ENCODE data around the gene MFRP. TPM values are rescaled to one million over a fixed set of nuclear protein-coding genes. Genes with fewer than 3 reads are reported as not detected.

The MFRP gene
- total RNA-seq, 1 donor from 2014 or later = not detected

- Mint-ChIP-seq H3K27ac (ENCODE audit: unreplicated experiment) (no peak overlapping the region), H3K4me3 (ENCODE audit: unreplicated experiment) (no peak overlapping the region), H3K36me3 (ENCODE audit: unreplicated experiment) (no peaks in the 10 kb centered on the region), H3K27me3 (ENCODE audit: unreplicated experiment) (peaks cover 29% of the 10 kb centered on the region), H3K9me3 (ENCODE audit: unreplicated experiment) (no peaks in the 10 kb centered on the region), H3K4me1 (ENCODE audit: unreplicated experiment) (peaks cover 8% of the 10 kb centered on the region)
- TF ChIP-seq CTCF (IDR thresholded peaks at IDR 0.05) = no peak
- no peak for DNase-seq (ENCODE audit: extremely low spot score, unreplicated experiment)
Measured at GRCh38 chr11:119355091-119355843, 8.8 kb upstream of the MFRP start.

GRCh38 chr11:119352857-119353260 lies 6.4 kb upstream of the MFRP start:
- TF ChIP-seq CTCF (IDR thresholded peaks at IDR 0.05) = no peak
- Mint-ChIP-seq H3K4me1 (ENCODE audit: unreplicated experiment) (peaks cover 8% of the 10 kb centered on the region), H3K27ac (ENCODE audit: unreplicated experiment) (no peak overlapping the region), H3K9me3 (ENCODE audit: unreplicated experiment) (no peaks in the 10 kb centered on the region), H3K36me3 (ENCODE audit: unreplicated experiment) (no peaks in the 10 kb centered on the region), H3K27me3 (ENCODE audit: unreplicated experiment) (peaks cover 33% of the 10 kb centered on the region), H3K4me3 (ENCODE audit: unreplicated experiment) (no peak overlapping the region)
- DNase-seq (ENCODE audit: extremely low spot score, unreplicated experiment) = no peak

- DNase-seq (ENCODE audit: extremely low spot score, unreplicated experiment) = no peak
- H3K4me3 Mint-ChIP-seq (ENCODE audit: unreplicated experiment) = no peak overlapping the region
- peaks cover 3% of the 10 kb centered on the region for H3K4me1 Mint-ChIP-seq (ENCODE audit: unreplicated experiment)
- no peaks in the 10 kb centered on the region for H3K36me3 Mint-ChIP-seq (ENCODE audit: unreplicated experiment)
- H3K9me3 Mint-ChIP-seq (ENCODE audit: unreplicated experiment) = no peaks in the 10 kb centered on the region
- TF ChIP-seq CTCF (IDR thresholded peaks at IDR 0.05) = no peak
- H3K27me3 Mint-ChIP-seq (ENCODE audit: unreplicated experiment) = peaks cover 41% of the 10 kb centered on the region
- no peak overlapping the region for H3K27ac Mint-ChIP-seq (ENCODE audit: unreplicated experiment)
Measured at GRCh38 chr11:119351232-119351631, 4.7 kb upstream of the MFRP start.

GRCh38 chr11:119350302-119350701 lies 3.8 kb upstream of the MFRP start:
- no peaks in the 10 kb centered on the region for H3K36me3 Mint-ChIP-seq (ENCODE audit: unreplicated experiment)
- no peak overlapping the region for H3K4me3 Mint-ChIP-seq (ENCODE audit: unreplicated experiment)
- peaks cover 44% of the 10 kb centered on the region for H3K27me3 Mint-ChIP-seq (ENCODE audit: unreplicated experiment)
- no peaks in the 10 kb centered on the region for H3K4me1 Mint-ChIP-seq (ENCODE audit: unreplicated experiment)
- H3K27ac Mint-ChIP-seq (ENCODE audit: unreplicated experiment) = no peak overlapping the region
- TF ChIP-seq CTCF (IDR thresholded peaks at IDR 0.05) = no peak
- H3K9me3 Mint-ChIP-seq (ENCODE audit: unreplicated experiment) = no peaks in the 10 kb centered on the region
- no peak for DNase-seq (ENCODE audit: extremely low spot score, unreplicated experiment)

- no peak for DNase-seq (ENCODE audit: extremely low spot score, unreplicated experiment)
- Mint-ChIP-seq H3K36me3 (ENCODE audit: unreplicated experiment) (no peaks in the 10 kb centered on the region), H3K9me3 (ENCODE audit: unreplicated experiment) (no peaks in the 10 kb centered on the region), H3K4me1 (ENCODE audit: unreplicated experiment) (no peaks in the 10 kb centered on the region), H3K27ac (ENCODE audit: unreplicated experiment) (no peak overlapping the region), H3K27me3 (ENCODE audit: unreplicated experiment) (peaks cover 41% of the 10 kb centered on the region), H3K4me3 (ENCODE audit: unreplicated experiment) (no peak overlapping the region)
- no peak for TF ChIP-seq CTCF (IDR thresholded peaks at IDR 0.05)
Measured at GRCh38 chr11:119347940-119348605, 1.6 kb upstream of the MFRP start.
